ENCODE results near the gene GPR158.

GPR158 gene

GRCh38 chr10:25497246-25497645 lies 322.4 kb downstream of the GPR158 start:
- no peak overlapping the region for H3K4me3 ChIP-seq (ENCODE audit: control insufficient read depth, low read depth, low read length)
- no peak for TF ChIP-seq CTCF (IDR thresholded peaks at IDR 0.05; ENCODE audit: control insufficient read depth, insufficient read depth, low read depth, low read length, missing control alignments)
- DNase-seq (ENCODE audit: low read depth): no peak

DNA sequence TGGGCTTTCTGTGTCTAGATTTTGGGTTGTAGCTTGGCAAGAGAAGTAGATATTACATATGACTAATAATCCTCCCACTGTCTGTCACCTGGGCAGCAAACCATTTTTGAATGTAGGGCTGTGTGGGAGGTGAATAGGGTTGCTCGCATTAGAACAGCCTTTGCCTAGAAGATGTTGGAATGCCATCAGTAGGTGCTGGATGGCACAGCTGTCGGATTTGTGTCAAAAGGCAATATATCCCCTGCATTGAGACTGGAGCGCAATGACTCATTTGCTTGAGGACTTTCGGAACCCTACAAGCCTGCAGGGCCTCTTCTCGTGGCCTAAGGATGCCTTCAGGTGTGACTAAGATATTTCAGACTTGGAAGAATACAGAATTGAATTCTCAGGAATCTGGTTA lies 323.8 kb downstream of the GPR158 start:
- H3K4me3 ChIP-seq (ENCODE audit: control insufficient read depth, low read depth, low read length): no peak overlapping the region
- no peak for DNase-seq (ENCODE audit: low read depth)
- TF ChIP-seq CTCF (IDR thresholded peaks at IDR 0.05; ENCODE audit: control insufficient read depth, insufficient read depth, low read depth, low read length, missing control alignments): no peak

- H3K4me3 ChIP-seq (ENCODE audit: control insufficient read depth, low read depth, low read length): no peak overlapping the region
- no peak for DNase-seq (ENCODE audit: low read depth)
These were observed 327.1 kb downstream of the GPR158 start for GRCh38 chr10:25501912-25502311.

DNA sequence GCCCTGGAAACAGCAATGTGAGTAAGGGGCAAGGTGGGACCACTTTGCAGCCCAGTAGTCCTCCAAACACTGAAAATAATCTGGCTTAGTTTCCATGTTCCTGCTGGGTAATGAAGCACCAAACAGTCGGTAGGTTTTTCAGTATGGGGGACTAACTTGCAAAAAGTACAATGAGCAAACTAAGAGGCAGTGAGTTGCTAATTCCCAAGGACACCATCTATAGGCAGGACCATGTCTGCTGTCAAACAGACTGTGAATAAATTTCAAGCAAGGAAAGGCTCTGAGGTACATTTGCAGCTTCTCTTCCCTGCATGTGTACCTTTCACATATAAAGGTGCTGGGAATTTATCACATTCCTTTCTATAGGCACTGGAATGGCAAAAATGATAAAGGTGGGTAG lies 327.7 kb downstream of the GPR158 start:
- no peak for TF ChIP-seq CTCF (IDR thresholded peaks at IDR 0.05; ENCODE audit: control insufficient read depth, insufficient read depth, low read depth, low read length, missing control alignments)
- no peak overlapping the region for H3K4me3 ChIP-seq (ENCODE audit: control insufficient read depth, low read depth, low read length)
- no peak for DNase-seq (ENCODE audit: low read depth)

More at GRCh38 chr10:25501912-25502311, 327.1 kb downstream of the GPR158 start:
- no peak for TF ChIP-seq CTCF (IDR thresholded peaks at IDR 0.05; ENCODE audit: control insufficient read depth, insufficient read depth, low read depth, low read length, missing control alignments)

DNA sequence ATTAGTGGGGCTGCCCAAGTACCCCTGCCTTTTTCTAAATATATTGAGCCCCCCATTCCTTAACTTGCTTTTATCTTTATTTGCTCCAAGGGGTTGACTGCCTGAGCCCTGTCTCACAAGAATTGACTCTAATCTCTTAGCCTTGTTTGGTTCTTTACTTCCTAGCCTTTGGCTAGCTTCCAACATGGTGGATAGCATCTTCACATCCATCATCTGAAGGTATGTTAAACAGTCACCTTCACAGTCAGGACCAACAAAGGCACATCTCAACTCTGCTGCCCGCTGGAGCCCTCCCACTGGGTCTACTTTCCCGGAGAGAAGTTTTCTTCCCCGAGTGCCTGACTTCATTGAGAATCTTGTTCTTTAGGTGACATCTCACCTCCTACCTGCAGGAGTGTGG lies 329.5 kb downstream of the GPR158 start:
- no peak for TF ChIP-seq CTCF (IDR thresholded peaks at IDR 0.05; ENCODE audit: control insufficient read depth, insufficient read depth, low read depth, low read length, missing control alignments)
- no peak overlapping the region for H3K4me3 ChIP-seq (ENCODE audit: control insufficient read depth, low read depth, low read length)
- no peak for DNase-seq (ENCODE audit: low read depth)

GRCh38 chr10:25504838-25505237 lies 330.0 kb downstream of the GPR158 start:
- DNase-seq (ENCODE audit: low read depth): no peak
- no peak for TF ChIP-seq CTCF (IDR thresholded peaks at IDR 0.05; ENCODE audit: control insufficient read depth, insufficient read depth, low read depth, low read length, missing control alignments)
- H3K4me3 ChIP-seq (ENCODE audit: control insufficient read depth, low read depth, low read length): no peak overlapping the region

- H3K4me3 ChIP-seq (ENCODE audit: control insufficient read depth, low read depth, low read length): no peak overlapping the region
- no peak for DNase-seq (ENCODE audit: low read depth)
- no peak for TF ChIP-seq CTCF (IDR thresholded peaks at IDR 0.05; ENCODE audit: control insufficient read depth, insufficient read depth, low read depth, low read length, missing control alignments)
These were observed 330.7 kb downstream of the GPR158 start for GRCh38 chr10:25505466-25505865.

Data from AG09309 (cell line).